HUES48 (cell line): ENCODE measurements around the gene WDR64.
"Not testable (repeated sequence)": the region's sequence is repeated elsewhere in the genome, so short reads cannot be mapped to it uniquely, and the experiment has no call there.

Experiments used
- H3K27ac ChIP-seq: one replicate; pipeline ENCODE4 v1.7.0; 2013; ENCODE audit warnings: low read depth, low read length, inconsistent platforms
- H3K27me3 ChIP-seq: 2 replicates; pipeline ENCODE4 v1.6.1; 2013; ENCODE audit warnings: mild to moderate bottlenecking, low read length; ENCODE audit not compliant: control insufficient read depth, insufficient read depth
- H3K36me3 ChIP-seq: 2 replicates; pipeline ENCODE4 v1.6.1; 2013; ENCODE audit warnings: low read length; ENCODE audit not compliant: control insufficient read depth, insufficient read depth
- H3K4me1 ChIP-seq: 2 replicates; pipeline ENCODE4 v1.6.1; 2013; ENCODE audit warnings: mild to moderate bottlenecking, low read length; ENCODE audit not compliant: control insufficient read depth, insufficient read depth
- H3K4me3 ChIP-seq: 2 replicates; pipeline ENCODE4 v1.5.1; 2013; ENCODE audit warnings: mild to moderate bottlenecking, low read depth, low read length
- H3K9ac ChIP-seq: 2 replicates; pipeline ENCODE4 v1.6.1; 2013; ENCODE audit warnings: mild to moderate bottlenecking, low read depth, low read length, moderate library complexity
- H3K9me3 ChIP-seq: 2 replicates; pipeline ENCODE4 v1.6.1; 2013; ENCODE audit warnings: low read length; ENCODE audit not compliant: control insufficient read depth, insufficient read depth

Gene WDR64

DNA sequence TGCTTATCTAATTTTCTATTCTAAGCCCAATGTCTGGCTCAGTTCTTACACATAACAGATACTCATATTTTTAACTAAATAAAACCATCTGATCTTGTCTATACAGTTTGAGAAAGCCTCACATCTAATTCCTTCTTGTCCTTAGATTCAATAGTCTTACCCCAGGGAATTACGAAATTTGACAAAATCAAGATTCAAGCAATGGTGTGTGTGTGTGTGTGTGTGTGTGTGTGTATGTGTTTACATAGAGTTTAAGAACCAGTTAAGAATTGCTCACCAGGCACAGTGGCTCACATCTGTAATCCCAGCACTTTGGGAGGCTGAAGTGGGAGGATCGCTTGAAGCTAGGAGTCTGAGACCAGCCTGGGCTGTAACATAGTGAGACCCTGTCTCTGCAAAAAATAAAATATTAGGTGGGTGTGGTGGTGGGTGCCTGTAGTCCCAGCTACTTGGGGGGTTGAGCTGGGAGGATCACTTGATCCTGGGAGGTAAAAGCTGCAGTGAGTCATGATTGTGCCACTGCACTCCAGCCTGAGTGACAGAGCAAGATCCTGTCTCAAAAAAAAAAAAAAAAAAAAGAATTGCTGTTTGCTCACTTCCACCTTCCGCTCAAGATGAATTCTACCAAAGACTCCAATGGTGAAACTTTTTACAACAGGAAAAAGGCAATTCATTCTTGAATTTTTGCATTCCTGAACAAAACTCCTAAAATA is 6.2 kb downstream of the WDR64 start:
- Histone ChIP-seq H3K36me3 (no peaks in the 10 kb centered on the region), H3K27ac (no peak overlapping the region), H3K27me3 (no peaks in the 10 kb centered on the region), H3K4me1 (no peaks in the 10 kb centered on the region), H3K9ac (no peak overlapping the region), H3K4me3 (no peak overlapping the region), H3K9me3 (no peaks in the 10 kb centered on the region)

GRCh38 chr1:241659016-241659415 is 6.9 kb downstream of the WDR64 start:
- not testable (repeated sequence) for H3K36me3 ChIP-seq, H3K4me1 ChIP-seq, H3K4me3 ChIP-seq, H3K9ac ChIP-seq, H3K27me3 ChIP-seq, H3K27ac ChIP-seq, H3K9me3 ChIP-seq

DNA sequence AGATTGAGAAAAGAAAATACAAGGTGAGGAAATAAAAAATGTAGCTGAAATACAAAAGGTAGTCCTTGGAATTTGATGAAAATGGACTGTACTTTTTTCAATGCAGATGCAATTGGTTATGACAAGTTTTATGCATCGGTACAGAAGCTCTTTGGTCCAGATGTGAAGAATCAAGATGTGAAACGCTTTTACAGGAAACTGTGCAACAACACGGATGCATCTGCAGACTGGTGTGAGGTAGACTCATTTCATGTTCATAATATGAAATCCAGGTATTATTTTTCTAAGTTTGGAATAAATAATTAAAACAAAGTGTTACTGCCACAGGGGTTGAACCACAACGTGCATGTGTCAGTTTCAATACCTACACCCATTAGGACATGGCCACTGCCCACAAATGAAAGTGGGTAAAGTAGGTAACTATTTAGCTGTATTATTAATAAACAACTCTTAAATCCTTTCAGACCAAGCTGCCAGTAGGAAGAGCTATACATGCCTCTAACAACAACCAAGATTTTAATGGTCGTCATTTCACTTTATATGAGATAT is 8.4 kb downstream of the WDR64 start:
- no peak overlapping the region for H3K27ac ChIP-seq
- H3K9me3 ChIP-seq, result no peaks in the 10 kb centered on the region
- no peak overlapping the region for H3K4me3 ChIP-seq

DNA sequence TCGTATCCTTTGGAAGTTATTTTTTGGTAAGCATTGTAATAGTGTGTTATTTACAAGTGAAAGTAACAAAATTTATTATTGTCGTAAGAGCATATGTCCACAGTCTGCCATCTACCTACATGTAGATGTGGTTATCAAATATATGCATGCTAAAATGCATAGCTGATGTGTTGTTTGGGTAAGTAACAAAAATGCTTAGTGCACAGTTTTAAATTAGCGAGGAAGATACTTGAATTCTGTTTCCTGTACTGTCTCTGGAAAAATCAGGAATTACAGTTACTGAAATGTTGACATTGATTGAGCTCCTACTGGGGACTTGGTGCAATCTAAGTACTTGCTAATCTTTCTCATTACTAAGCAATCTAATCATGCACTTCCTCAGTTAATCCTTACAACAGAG is 14.3 kb downstream of the WDR64 start:
- Histone ChIP-seq H3K27me3 (no peaks in the 10 kb centered on the region), H3K4me1 (no peaks in the 10 kb centered on the region), H3K9ac (no peak overlapping the region), H3K4me3 (no peak overlapping the region), H3K9me3 (no peaks in the 10 kb centered on the region), H3K36me3 (no peaks in the 10 kb centered on the region), H3K27ac (no peak overlapping the region)

More for the DNA sequence above, 8.4 kb downstream of the WDR64 start:
- H3K36me3 ChIP-seq, result no peaks in the 10 kb centered on the region
- H3K27me3 ChIP-seq, result no peaks in the 10 kb centered on the region
- no peak overlapping the region for H3K9ac ChIP-seq
- no peaks in the 10 kb centered on the region for H3K4me1 ChIP-seq

DNA sequence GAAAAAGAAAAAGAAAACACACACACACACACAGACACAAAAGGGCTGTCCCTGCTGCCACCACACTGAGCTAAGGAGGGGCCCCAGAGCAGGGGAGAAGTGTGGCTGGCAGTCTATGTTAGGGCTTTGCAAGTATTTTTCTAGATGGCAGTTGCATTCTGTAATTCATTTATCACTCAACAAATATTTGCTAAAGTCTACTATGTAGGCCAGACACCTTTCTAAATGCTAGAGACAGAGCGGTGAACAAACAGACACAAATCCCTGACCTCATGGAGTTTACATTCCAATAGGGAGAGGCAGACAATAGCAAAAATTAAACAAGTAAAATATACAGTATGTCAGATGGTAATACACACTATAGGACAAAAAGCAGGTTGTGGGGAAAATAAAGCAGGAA is 20.2 kb downstream of the WDR64 start:
- Histone ChIP-seq H3K36me3 (no peaks in the 10 kb centered on the region), H3K27ac (no peak overlapping the region), H3K27me3 (no peaks in the 10 kb centered on the region), H3K9me3 (no peaks in the 10 kb centered on the region), H3K9ac (no peak overlapping the region), H3K4me3 (no peak overlapping the region), H3K4me1 (no peaks in the 10 kb centered on the region)

- Histone ChIP-seq H3K27me3 (no peaks in the 10 kb centered on the region), H3K27ac (no peak overlapping the region), H3K4me1 (no peaks in the 10 kb centered on the region)
These were observed 22.8 kb downstream of the WDR64 start for GRCh38 chr1:241674805-241675384.

DNA sequence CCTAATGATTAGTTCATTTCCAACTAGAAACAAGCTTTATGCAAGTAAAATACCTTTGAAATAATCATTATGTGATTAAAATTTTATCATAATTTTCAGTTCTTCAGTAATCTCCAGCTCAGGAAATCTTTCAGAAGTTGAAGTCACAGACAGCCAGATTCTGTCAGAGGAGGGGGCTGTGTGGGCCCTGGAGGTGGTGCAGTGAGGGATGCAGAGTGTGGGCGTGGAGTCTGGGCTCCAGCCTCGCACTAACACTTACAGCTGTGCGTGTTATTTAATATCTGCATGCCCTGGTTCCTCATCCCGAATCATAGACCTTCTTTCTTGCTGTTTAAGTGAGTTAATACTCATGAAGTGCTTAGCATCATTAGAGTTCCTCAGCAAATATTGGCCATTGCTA is 23.9 kb downstream of the WDR64 start:
- H3K27me3 ChIP-seq, result no peaks in the 10 kb centered on the region
- H3K9ac ChIP-seq, result no peak overlapping the region
- no peaks in the 10 kb centered on the region for H3K36me3 ChIP-seq
- H3K9me3 ChIP-seq, result no peaks in the 10 kb centered on the region
- H3K4me1 ChIP-seq, result no peaks in the 10 kb centered on the region
- no peak overlapping the region for H3K4me3 ChIP-seq
- no peak overlapping the region for H3K27ac ChIP-seq

More at GRCh38 chr1:241674805-241675384, 22.8 kb downstream of the WDR64 start:
- Histone ChIP-seq H3K9ac (no peak overlapping the region), H3K4me3 (no peak overlapping the region), H3K36me3 (no peaks in the 10 kb centered on the region), H3K9me3 (no peaks in the 10 kb centered on the region)

GRCh38 chr1:241677201-241677600 is 25.1 kb downstream of the WDR64 start:
- H3K9me3 ChIP-seq, result no peaks in the 10 kb centered on the region
- H3K4me1 ChIP-seq, result no peaks in the 10 kb centered on the region
- no peak overlapping the region for H3K27ac ChIP-seq
- no peaks in the 10 kb centered on the region for H3K27me3 ChIP-seq
- H3K4me3 ChIP-seq, result no peak overlapping the region
- no peak overlapping the region for H3K9ac ChIP-seq
- H3K36me3 ChIP-seq, result no peaks in the 10 kb centered on the region

DNA sequence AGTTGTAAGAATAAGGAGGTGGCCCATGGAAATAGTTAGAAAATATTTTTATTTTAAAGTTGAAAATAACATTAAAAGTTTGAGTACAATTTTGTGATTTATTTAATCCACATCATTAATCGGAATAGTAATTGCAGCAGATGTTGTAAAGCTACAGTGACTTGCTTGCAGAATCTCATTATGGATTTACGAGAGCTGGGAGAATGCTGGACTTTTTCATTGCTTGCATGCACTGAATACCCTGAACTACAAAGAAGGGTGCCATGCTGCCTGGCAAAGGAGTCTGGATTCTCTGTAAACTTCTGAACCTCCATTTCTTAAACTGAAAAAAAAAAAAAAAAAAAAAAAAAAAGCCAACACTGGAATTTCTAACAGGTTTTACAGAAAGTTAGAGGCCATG is 26.5 kb downstream of the WDR64 start:
- H3K27ac ChIP-seq, result no peak overlapping the region
- no peaks in the 10 kb centered on the region for H3K36me3 ChIP-seq
- no peaks in the 10 kb centered on the region for H3K9me3 ChIP-seq
- H3K9ac ChIP-seq, result no peak overlapping the region
- no peak overlapping the region for H3K4me3 ChIP-seq
- no peaks in the 10 kb centered on the region for H3K4me1 ChIP-seq
- no peaks in the 10 kb centered on the region for H3K27me3 ChIP-seq

- Histone ChIP-seq H3K27me3 (no peaks in the 10 kb centered on the region), H3K9ac (no peak overlapping the region), H3K9me3 (no peaks in the 10 kb centered on the region), H3K36me3 (no peaks in the 10 kb centered on the region), H3K4me1 (no peaks in the 10 kb centered on the region), H3K27ac (no peak overlapping the region), H3K4me3 (no peak overlapping the region)
These were observed 27.3 kb downstream of the WDR64 start for GRCh38 chr1:241679404-241679803.

GRCh38 chr1:241679961-241680360 is 27.9 kb downstream of the WDR64 start:
- Histone ChIP-seq H3K4me1 (no peaks in the 10 kb centered on the region), H3K9ac (no peak overlapping the region), H3K27ac (no peak overlapping the region), H3K36me3 (no peaks in the 10 kb centered on the region), H3K9me3 (no peaks in the 10 kb centered on the region), H3K27me3 (no peaks in the 10 kb centered on the region), H3K4me3 (no peak overlapping the region)
